Testis (tissue), 2 donors: ENCODE measurements around the gene XXYLT1.

Experiments
- CTCF ChIP-seq, 3 experiments: fragments of 450-650 bp in 2 of 3; fragments of 200-600 bp in 1 of 3; sonication (generic) in 1 of 3; IDR thresholded peaks; one replicate each; pipeline ENCODE4 v1.5.1; 2016 to 2019; ENCODE audit warnings: antibody characterized with exemption in 3 of 3, mild to moderate bottlenecking in 2 of 3, moderate library complexity in 1 of 3
- POLR2A ChIP-seq: fragments of 450-650 bp; IDR thresholded peaks from one replicate; pipeline ENCODE4 v1.6.1; 2017; ENCODE audit warnings: antibody characterized with exemption, mild to moderate bottlenecking, moderate library complexity

- TF ChIP-seq CTCF (IDR thresholded peaks at IDR 0.05) (no peak), POLR2A (no peak)
Observed at GRCh38 chr3:195212033-195212748, 58.8 kb downstream of the XXYLT1 start.
